Neutrophil (primary cell): Measurements from ENCODE around the gene TAF1A.

ENCODE experiments used
- H3K27ac ChIP-seq: fragments of 200-600 bp; sonication (generic); 2 replicates; pipeline ENCODE4 v1.5.1; 2016; ENCODE audit warnings: mild to moderate bottlenecking, moderate library complexity
- H3K27me3 ChIP-seq: fragments of 200-600 bp; sonication (generic); 2 replicates; pipeline ENCODE4 v1.6.0; 2016; ENCODE audit warnings: mild to moderate bottlenecking
- H3K36me3 ChIP-seq: fragments of 200-600 bp; sonication (generic); 2 replicates; pipeline ENCODE4 v1.5.1; 2017
- H3K4me1 ChIP-seq, 2 experiments: fragments of 200-600 bp in 1 of 2; sonication (generic) in 1 of 2; 1 replicate in 1 of 2; 2 replicates in 1 of 2; pipeline versions ENCODE4 v1.5.1 to v1.6.1; 2013 to 2016; ENCODE audit warnings: low read depth in 1 of 2, low read length in 1 of 2, mild to moderate bottlenecking in 1 of 2, moderate library complexity in 1 of 2; ENCODE audit not compliant: control insufficient read depth in 1 of 2, insufficient read depth in 1 of 2
- H3K4me3 ChIP-seq, 2 experiments: fragments of 200-600 bp in 1 of 2; sonication (generic) in 1 of 2; 1 replicate in 1 of 2; 2 replicates in 1 of 2; pipeline ENCODE4 v1.5.1; 2013 to 2016; ENCODE audit warnings: low read depth in 1 of 2, low read length in 1 of 2, mild to moderate bottlenecking in 1 of 2, moderate library complexity in 1 of 2
- H3K9me3 ChIP-seq: fragments of 200-600 bp; sonication (generic); 2 replicates; pipeline ENCODE4 v1.5.1; 2016
- TF ChIP-seq, protein P1 (sequence below): fragments of 200-600 bp; sonication (generic); IDR thresholded peaks from 2 replicates; pipeline ENCODE4 v1.5.1; 2016; ENCODE audit warnings: antibody characterized with exemption

Gene TAF1A

DNA sequence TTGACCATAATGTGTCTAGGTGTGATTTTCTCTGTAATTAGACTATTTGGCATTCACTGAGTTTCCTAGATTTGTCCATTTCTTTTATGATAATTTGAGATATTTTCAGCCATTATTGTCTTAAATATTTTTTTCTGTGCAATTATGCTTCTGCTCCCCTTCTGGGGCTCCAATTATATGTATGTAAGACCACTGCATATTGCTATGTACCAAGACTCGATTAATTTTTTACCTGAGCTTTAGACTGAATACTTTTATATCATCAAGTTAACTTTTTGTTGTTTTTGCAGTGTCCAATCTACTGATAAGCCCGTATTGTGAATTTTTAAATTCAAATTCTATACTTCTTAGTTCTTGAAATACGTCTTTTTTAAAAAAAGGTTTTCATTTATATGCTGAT, 5.1 kb upstream of the TAF1A start:
- TF ChIP-seq, protein P1, sequence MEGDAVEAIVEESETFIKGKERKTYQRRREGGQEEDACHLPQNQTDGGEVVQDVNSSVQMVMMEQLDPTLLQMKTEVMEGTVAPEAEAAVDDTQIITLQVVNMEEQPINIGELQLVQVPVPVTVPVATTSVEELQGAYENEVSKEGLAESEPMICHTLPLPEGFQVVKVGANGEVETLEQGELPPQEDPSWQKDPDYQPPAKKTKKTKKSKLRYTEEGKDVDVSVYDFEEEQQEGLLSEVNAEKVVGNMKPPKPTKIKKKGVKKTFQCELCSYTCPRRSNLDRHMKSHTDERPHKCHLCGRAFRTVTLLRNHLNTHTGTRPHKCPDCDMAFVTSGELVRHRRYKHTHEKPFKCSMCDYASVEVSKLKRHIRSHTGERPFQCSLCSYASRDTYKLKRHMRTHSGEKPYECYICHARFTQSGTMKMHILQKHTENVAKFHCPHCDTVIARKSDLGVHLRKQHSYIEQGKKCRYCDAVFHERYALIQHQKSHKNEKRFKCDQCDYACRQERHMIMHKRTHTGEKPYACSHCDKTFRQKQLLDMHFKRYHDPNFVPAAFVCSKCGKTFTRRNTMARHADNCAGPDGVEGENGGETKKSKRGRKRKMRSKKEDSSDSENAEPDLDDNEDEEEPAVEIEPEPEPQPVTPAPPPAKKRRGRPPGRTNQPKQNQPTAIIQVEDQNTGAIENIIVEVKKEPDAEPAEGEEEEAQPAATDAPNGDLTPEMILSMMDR, result no peak
- Histone ChIP-seq H3K4me1 (peaks cover 6 to 7% of the 10 kb centered on the region in 2 experiments), H3K27ac (no peak overlapping the region), H3K36me3 (no peaks in the 10 kb centered on the region), H3K27me3 (peaks cover 20% of the 10 kb centered on the region), H3K9me3 (no peaks in the 10 kb centered on the region), H3K4me3 (no peak overlapping the region)

DNA sequence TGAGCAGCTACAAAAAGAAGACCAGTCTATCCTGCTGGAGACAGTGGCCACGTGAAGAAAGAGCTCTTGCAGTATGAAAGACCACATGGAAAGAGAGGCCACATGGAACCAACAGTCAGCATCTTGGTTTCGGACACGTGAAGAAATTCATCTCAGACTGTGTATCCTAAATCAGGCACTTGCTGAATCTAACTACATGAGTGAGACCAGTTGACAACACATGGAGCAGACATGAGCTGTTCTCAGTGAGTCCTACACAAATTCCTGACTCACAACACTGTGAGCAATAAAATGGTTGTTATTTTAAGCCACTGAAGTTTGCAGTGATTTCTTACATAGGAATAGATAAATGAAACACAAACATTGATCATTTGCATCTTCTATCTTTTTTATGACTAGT, 2.4 kb upstream of the TAF1A start:
- TF ChIP-seq, protein P1, result no peak
- H3K4me3 ChIP-seq, result no peak overlapping the region
- peaks cover 17% of the 10 kb centered on the region for H3K27me3 ChIP-seq
- H3K27ac ChIP-seq, result no peak overlapping the region
- H3K4me1 ChIP-seq, result peaks cover 14 to 15% of the 10 kb centered on the region in 2 experiments
- H3K36me3 ChIP-seq, result no peaks in the 10 kb centered on the region
- H3K9me3 ChIP-seq, result no peaks in the 10 kb centered on the region

DNA sequence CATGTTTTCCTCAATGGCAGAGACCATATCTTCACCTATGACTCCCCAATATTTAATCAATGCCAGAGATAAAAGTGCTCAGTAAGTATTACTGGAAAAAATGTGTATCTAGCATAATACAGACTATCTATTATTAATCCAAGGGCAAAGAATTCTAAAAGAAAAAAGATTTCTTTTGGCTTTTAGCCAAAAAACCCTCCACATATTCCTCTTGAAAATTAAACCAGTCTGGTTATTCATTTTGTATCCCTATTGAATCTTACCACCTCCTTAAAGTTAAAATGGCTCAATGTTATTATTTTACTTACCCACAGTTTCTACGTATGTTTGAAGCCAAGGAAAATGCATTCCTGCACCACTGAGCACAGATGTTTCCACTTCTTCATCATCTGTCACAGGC, 1.6 kb downstream of the TAF1A start:
- Histone ChIP-seq H3K4me3 (no peak overlapping the region), H3K27ac (no peak overlapping the region), H3K9me3 (no peaks in the 10 kb centered on the region), H3K4me1 (peaks cover 14 to 15% of the 10 kb centered on the region in 2 experiments), H3K36me3 (peaks cover 7% of the 10 kb centered on the region), H3K27me3 (peaks cover 17% of the 10 kb centered on the region)
- TF ChIP-seq, protein P1, result no peak

DNA sequence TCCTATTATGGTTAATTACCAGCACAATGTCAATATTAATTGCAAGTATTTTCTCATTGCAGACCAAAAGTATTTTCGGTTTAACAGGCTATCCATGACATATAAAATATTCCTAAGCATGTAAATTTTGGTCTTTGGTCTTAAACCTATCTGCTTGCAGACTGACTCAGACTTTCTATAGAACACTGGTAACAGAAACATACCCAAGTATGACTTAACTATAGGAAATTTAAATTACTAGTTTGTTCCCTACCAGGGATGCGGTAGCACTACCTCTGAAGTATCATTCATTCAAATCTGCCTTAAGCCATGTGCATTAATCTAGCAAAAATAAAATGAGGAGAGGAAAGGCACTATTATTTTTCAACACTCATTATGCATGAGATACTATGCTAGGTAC, 2.9 kb downstream of the TAF1A start:
- Histone ChIP-seq H3K4me3 (no peak overlapping the region), H3K4me1 (peaks cover 14 to 15% of the 10 kb centered on the region in 2 experiments), H3K27ac (no peak overlapping the region), H3K36me3 (peaks cover 7% of the 10 kb centered on the region), H3K9me3 (no peaks in the 10 kb centered on the region), H3K27me3 (peaks cover 8% of the 10 kb centered on the region)
- TF ChIP-seq, protein P1, result no peak

DNA sequence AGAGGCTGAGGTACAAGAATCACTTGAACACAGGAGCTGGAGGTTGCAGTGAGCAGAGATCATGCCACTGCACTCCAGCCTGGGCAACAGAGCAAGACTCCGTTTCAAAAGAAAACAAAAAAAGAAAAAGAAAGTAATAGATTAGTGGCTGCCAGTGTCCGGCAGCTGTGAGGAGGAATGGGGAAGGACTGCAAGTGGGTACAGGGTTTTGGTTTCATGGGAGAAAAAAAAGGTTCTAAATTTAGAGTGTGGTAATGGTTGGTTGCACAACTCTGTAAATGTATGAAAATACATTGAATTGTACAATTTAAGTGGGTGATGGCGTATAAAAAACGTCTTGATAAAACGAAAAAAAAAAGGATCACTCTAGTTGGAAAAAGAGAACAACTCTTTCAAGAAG, 6.7 kb downstream of the TAF1A start:
- no peaks in the 10 kb centered on the region for H3K9me3 ChIP-seq
- TF ChIP-seq, protein P1, result no peak

More for the DNA sequence above, 6.7 kb downstream of the TAF1A start:
- no peaks in the 10 kb centered on the region for H3K27me3 ChIP-seq
- peaks cover 7% of the 10 kb centered on the region for H3K36me3 ChIP-seq
- H3K4me1 ChIP-seq, result no peaks in the 10 kb centered on the region
- H3K4me3 ChIP-seq, result no peak overlapping the region
- H3K27ac ChIP-seq, result no peak overlapping the region
